Esophagus muscularis mucosa (tissue), 4 donors: ENCODE data around the gene TIGAR. TPM values are rescaled to one million over a fixed set of nuclear protein-coding genes. Genes with fewer than 3 reads are reported as not detected.

Experiments
- DNase-seq: peaks from one replicate; pipeline ENCODE4 v3.0.0-alpha.2; 2017; ENCODE audit errors: extremely low spot score
- H3K27ac ChIP-seq, 4 donors: fragments of 200-600 bp; sonication (generic); replicated peaks in 1 of 4; 1 replicate in 3 of 4; 2 replicates in 1 of 4; pipeline ENCODE4 v1.5.1; 2016 to 2019; ENCODE audit warnings: mild to moderate bottlenecking in 1 of 4
- H3K27me3 ChIP-seq, 4 donors: fragments of 200-600 bp; sonication (generic); one replicate each; pipeline versions ENCODE4 v1.5.1 to v1.6.0; 2016 to 2019
- H3K36me3 ChIP-seq, 4 donors: fragments of 200-600 bp; sonication (generic); one replicate each; pipeline ENCODE4 v1.5.1; 2016 to 2019
- H3K4me1 ChIP-seq, 4 donors: fragments of 200-600 bp; sonication (generic); one replicate each; pipeline ENCODE4 v1.5.1; 2016 to 2019
- H3K4me3 ChIP-seq, 4 donors: fragments of 200-600 bp; sonication (generic); 1 replicate in 2 of 4; 2 replicates in 2 of 4; pipeline ENCODE4 v1.5.1; 2016 to 2019; ENCODE audit warnings: mild to moderate bottlenecking in 4 of 4, moderate library complexity in 1 of 4
- H3K9me3 ChIP-seq, 4 donors: fragments of 200-600 bp; sonication (generic); 1 replicate in 3 of 4; 2 replicates in 1 of 4; pipeline ENCODE4 v1.5.1; 2016 to 2019
- CTCF ChIP-seq, 3 experiments: fragments of 200-600 bp in 2 of 3; fragments of 450-650 bp in 1 of 3; sonication (generic) in 2 of 3; IDR thresholded peaks; one replicate each; pipeline ENCODE4 v1.5.1; 2017 to 2019; ENCODE audit warnings: antibody characterized with exemption in 3 of 3, mild to moderate bottlenecking in 2 of 3, moderate library complexity in 1 of 3
- EP300 ChIP-seq: sonication (generic); formaldehyde crosslinking; IDR thresholded peaks from one replicate; pipeline ENCODE4 v1.6.1; 2017; ENCODE audit warnings: antibody characterized with exemption
- POLR2A ChIP-seq: fragments of 450-650 bp; IDR thresholded peaks from one replicate; pipeline ENCODE4 v1.6.1; 2017; ENCODE audit warnings: antibody characterized with exemption, moderate library complexity, mild to moderate bottlenecking, low read depth
- POLR2AphosphoS5 ChIP-seq, 2 donors: sonication (generic); formaldehyde crosslinking; IDR thresholded peaks; one replicate each; pipeline ENCODE4 v1.6.1; 2017; ENCODE audit warnings: antibody characterized with exemption in 2 of 2
- WGBS: methylation state at CpG from one replicate; pipeline ENCODE4 v1.1.5; 2018; 5-methylcytosine and 5-hydroxymethylcytosine counted together
- intact Hi-C: fragments of 100-400 bp; cut with DNase I; formaldehyde crosslinking; loops from one replicate; pipeline ENCODE4 v1.15.1; 2023
- total RNA-seq, 4 donors: library from RNA; depleted of rRNA; stranded (reverse); fragments of >200 nt; gene quantifications; one replicate each; pipeline versions ENCODE4 v1.1.0 to v1.2.1, GENCODE V29; 2016

The TIGAR gene
- total RNA-seq, 4 donors from 2014 or later = 6.6 to 7.6 (median 7.4) TPM

DNA sequence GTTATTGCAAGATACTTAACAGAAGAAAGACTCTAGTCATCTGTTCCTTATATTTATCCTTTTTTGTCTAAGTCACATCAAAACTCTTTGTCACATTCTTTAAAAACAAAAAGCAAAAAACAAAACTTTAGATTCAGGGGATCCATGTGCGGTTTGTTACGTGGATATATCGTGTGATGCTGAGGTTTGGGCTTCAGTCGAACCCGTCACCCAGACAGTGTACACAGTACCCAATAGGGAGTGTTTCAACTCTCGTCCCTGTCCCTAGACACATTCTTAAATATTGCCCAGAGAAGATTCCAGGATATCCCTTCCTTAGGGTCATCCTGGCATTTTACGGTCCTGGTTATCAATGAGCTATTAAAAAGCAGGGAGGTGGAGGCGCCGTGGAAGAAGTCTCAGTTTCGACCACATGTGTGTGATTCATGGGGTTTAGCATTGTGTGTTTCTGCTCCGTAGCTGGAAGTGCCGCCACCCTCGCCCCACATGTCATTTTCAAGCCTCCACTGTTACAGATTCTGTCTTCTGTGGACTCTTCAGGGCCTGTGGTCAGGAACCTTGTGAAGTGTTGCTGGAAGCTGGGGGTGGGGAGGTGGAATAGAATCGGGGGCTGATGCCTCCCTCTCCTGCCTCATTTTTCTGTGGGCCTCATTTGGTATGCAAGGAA, 27.6 kb upstream of the TIGAR start:
- peaks cover 55 to 82% (median 65%) of the 10 kb centered on the region in 4 donors for H3K4me1 ChIP-seq
- DNase-seq = no peak
- WGBS = 79% methylated on average over 14 of the region's 14 CpGs
- no peak overlapping the region for H3K4me3 ChIP-seq
- intact Hi-C loops = no loop called here
- TF ChIP-seq POLR2A (no peak), EP300 (no peak), POLR2AphosphoS5 (IDR thresholded peaks at IDR 0.05) (no peak), CTCF (IDR thresholded peaks at IDR 0.05) (no peak)
- H3K9me3 ChIP-seq = no peaks in the 10 kb centered on the region
- no peaks in the 10 kb centered on the region for H3K27me3 ChIP-seq
- H3K27ac ChIP-seq = peak overlapping the region; percentile 36 to 60 (median 46)
- peaks cover 11 to 64% (median 26%) of the 10 kb centered on the region in 4 donors for H3K36me3 ChIP-seq

DNA sequence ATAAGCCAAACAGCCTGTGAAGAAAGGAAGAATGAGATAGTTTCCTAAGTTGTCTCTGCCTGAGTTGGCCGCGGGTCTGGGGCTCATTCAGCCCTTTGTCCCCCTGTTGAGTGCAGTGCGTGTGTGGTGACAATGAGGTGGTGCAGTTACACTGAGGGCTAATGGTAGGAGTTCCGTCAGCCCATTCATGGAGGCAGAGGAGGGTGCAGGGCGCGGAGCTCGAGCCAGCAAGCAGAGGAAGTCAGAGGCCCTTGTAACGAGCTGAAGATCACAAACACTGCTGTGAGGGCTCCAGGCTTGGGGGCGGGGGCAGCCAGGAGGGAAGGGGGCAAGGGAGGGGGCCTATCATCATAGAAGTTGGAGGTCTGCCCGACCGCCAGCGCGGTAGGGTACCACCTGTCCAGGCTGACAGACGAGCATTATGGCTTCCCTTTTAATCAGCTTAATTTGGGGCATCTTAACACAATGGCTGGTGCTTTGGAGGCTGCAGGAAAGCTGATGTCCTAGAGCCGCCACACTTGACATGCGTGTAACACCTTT, 27.0 kb upstream of the TIGAR start:
- TF ChIP-seq POLR2A (no peak), POLR2AphosphoS5 (IDR thresholded peaks at IDR 0.05) (no peak), EP300 (no peak), CTCF (IDR thresholded peaks at IDR 0.05) (no peak)
- H3K4me1 ChIP-seq = peaks cover 49 to 76% (median 59%) of the 10 kb centered on the region in 4 donors
- intact Hi-C loops = no loop called here
- H3K27me3 ChIP-seq = no peaks in the 10 kb centered on the region
- H3K9me3 ChIP-seq = no peaks in the 10 kb centered on the region
- DNase-seq = no peak
- peaks cover 10 to 64% (median 23%) of the 10 kb centered on the region in 4 donors for H3K36me3 ChIP-seq
- 62% methylated on average over 15 of the region's 16 CpGs for WGBS
- H3K4me3 ChIP-seq = no peak overlapping the region
- peak overlapping the region; percentile 36 to 60 (median 46) for H3K27ac ChIP-seq

GRCh38 chr12:4296751-4297150, 24.3 kb upstream of the TIGAR start:
- Histone ChIP-seq H3K27ac (peak overlapping the region in 1 of 4 donors; percentile 10), H3K4me1 (peaks cover 38 to 55% (median 41%) of the 10 kb centered on the region in 4 donors), H3K27me3 (no peaks in the 10 kb centered on the region), H3K36me3 (peaks cover 14 to 61% (median 19%) of the 10 kb centered on the region in 4 donors), H3K9me3 (no peaks in the 10 kb centered on the region), H3K4me3 (no peak overlapping the region)
- TF ChIP-seq POLR2A = no peak
- TF ChIP-seq CTCF (IDR thresholded peaks at IDR 0.05) = no peak
- no peak for TF ChIP-seq POLR2AphosphoS5 (IDR thresholded peaks at IDR 0.05)
- TF ChIP-seq EP300 = no peak
- intact Hi-C loops = no loop called here
- no peak for DNase-seq
- WGBS = 57% methylated on average over 6 of the region's 6 CpGs

DNA sequence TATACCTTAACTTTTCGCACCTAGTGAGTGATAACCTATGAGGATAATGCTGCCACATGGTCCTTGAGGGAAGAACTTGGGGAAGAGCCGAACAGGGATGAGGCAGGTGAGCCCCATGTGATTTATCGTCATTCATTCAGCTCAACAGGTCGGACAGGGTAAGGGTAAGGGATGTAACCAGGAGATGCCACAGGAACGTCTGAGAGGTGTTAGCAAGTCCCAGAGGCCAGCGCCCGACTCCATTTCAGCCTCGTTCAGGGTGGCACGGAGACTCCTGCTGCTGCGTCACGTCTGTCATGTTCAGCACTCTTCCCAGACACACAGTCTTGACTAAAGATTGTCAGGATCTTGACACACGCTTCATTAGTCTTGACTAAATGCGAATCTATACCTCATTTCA, 23.4 kb upstream of the TIGAR start:
- DNase-seq = no peak
- 88% methylated on average over 13 of the region's 13 CpGs for WGBS
- Histone ChIP-seq H3K4me3 (no peak overlapping the region), H3K9me3 (no peaks in the 10 kb centered on the region), H3K36me3 (peaks cover 14 to 69% (median 27%) of the 10 kb centered on the region in 4 donors), H3K27ac (no peak overlapping the region), H3K27me3 (no peaks in the 10 kb centered on the region), H3K4me1 (peaks cover 34 to 55% (median 38%) of the 10 kb centered on the region in 4 donors)
- no peak for TF ChIP-seq EP300
- no peak for TF ChIP-seq POLR2A
- no peak for TF ChIP-seq POLR2AphosphoS5 (IDR thresholded peaks at IDR 0.05)
- TF ChIP-seq CTCF (IDR thresholded peaks at IDR 0.05) = no peak
- intact Hi-C loops = no loop called here
